GM23338 (cell line): Measurements from ENCODE around the gene MACROD1.

Experiments
- CTCF ChIP-seq, 2 experiments: fragments of 200-600 bp in 1 of 2; sonication (generic) in 1 of 2; conservative IDR thresholded peaks; 2 replicates each; pipeline versions ENCODE4 v1.5.1 to v1.6.1; 2016 to 2017; ENCODE audit warnings: antibody characterized with exemption in 2 of 2, low read depth in 2 of 2, mild to moderate bottlenecking in 2 of 2, moderate library complexity in 1 of 2
- POLR2AphosphoS5 ChIP-seq: IDR thresholded peaks from 2 replicates; pipeline ENCODE4 v1.6.1; 2016; ENCODE audit warnings: antibody characterized with exemption, low read depth

- TF ChIP-seq POLR2AphosphoS5 (no peak), CTCF (conservative IDR thresholded peaks at IDR 0.05; ENCODE audit: low read depth in 2 of 2) (0 out of 4 replicates have a peak, but pooled peaks of 1 of the 2 experiments have one; percentile 5)
These were observed 165.0 kb downstream of the MACROD1 start for GRCh38 chr11:64000740-64001483.
